NK-92 (cell line): ENCODE data around the gene ITM2C.

Experiments
- DNase-seq: peaks from one replicate; lab custom pipeline; 2025; ENCODE audit not compliant: unreplicated experiment; lab: John Stamatoyannopoulos, UW

ITM2C gene

DNA sequence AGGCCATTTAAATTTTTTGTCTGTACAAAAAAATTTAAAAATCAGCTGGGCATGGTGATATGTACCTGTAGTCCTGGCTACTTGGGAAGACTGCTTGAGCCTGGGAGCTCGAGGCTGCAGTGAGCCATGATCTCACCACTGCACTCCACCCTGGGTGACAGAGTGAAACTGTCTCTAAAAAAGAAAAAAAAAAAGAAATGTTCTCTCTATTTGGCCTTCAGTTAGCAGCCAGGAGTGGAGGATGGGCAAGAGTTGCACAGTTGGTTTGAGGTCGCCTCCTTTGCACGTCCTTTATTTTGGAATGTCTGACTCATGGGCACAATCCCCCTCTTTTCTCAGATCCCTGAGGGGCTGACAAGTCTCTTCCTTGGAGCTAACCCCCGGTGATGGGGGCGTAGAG, 26.3 kb downstream of the ITM2C start:
- no peak for DNase-seq

DNA sequence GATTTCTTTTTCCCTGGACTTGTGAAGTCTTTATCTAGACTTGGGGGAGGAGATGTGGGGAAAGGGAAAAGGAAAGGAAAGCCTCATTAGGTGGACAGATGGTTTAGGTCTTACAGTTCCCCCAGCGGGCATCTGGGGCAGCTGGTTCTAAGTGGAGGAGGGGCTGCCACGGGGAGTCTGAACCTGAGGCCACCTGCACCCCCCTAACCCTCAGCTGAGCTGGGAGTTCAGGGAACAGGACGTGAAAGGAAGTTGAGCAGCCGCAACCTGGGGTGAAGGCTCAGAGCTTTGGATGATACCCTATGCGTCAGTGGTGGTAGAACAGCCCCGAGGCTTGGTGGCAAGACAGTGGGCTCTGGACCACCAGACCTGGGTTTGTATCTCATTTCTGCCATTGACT, 26.8 kb downstream of the ITM2C start:
- DNase-seq, result no peak

DNA sequence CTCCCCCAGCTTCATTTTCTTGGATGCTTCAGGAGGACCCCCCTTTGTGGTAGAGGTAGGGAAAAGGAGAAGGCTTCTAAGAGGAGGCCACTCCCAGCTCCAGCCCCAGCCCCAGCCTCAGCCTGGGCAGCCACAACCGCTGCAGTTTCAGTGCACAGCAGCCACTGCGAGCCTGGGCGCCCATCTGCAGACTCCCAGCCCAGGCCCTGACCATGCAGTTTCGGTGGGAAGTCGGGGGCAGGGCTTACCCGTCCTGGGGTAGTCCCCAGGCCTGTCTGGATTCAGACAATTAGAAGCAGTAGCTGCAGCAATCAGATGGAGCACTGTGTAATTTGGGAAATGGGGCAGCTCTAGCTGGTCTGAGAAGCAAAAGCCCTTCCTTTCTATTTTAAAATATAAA, 28.6 kb downstream of the ITM2C start:
- no peak for DNase-seq

DNA sequence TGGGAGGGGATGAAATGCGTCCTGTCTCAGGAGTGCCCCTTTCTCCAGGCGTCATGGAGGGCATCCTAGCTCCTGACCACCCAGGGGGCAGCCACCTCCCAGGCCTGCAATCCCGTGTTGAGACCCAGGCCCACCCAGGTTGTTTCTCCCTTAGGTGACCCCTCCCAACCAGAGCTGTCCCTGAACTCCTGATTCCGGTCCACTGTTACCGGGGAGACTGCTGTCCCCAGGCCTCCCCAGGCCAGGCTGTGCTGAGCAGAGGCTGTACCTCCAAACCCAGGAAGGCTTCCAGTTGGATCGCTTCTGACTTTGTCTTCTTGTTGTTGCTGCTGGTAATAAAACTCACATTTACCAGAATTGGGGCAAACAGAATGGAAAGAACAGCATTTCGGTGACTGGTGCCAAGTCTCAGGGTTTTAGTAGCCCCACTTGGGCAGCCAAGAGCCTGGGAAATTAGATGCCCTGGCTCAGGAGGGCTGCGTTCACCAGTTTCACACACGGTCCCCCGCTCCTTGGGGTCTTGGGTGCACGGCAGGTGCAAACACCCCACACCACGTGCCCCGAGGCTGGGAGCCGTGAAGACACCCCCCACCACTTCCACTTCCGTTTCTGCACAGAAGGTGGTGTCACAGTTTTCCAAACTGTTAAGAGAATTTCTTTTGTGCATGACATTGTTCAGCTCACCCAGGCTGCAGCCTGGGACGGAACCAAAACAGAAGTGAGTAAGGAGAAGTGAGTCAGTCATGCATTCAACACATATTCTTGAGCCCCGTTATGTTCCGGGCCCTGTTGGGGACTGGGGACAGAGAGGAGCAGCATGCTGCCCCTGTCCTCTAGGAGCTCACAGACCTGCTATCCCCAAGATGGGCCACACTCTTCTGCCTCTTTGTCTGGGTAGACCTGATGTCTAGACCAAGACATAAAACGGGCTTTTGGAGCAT, 29.4 kb downstream of the ITM2C start:
- DNase-seq, result no peak

DNA sequence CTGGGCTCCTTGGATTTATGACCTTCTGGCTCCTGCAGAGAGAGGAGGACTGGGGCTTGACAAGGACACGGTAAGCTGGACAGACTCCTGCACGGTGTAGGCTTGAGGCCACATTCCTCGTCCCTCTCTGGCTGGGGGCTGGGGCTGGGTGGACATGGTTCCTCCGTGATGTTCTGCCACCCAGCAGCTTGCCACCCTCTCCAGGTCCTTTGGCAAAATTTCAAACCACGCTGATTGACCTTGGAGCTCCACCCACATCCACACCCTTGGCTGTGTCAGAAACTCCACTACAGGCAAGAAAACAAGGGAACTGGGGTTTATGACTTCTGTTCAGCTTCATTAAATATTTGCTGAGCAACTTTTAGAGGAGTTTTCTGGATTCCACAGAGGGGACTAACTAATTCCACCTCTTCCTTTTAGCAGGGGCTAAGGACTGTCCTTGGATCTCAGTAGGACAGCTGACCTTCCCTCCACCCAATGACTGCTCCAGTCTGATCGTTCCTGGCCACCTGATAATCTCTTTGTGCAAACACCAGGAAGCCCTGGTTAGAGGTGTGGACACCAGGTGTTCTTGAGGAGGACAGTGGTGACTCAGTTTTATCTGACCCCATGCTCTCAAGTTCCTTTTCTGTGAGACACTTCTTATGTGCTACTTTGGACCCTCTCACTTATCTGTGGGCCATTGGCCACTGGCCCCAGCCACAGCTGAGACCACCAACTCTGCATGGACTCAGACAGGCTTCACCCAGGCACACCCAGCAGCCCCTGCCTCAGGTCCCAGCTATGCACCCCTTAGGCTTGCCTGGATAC, 31.0 kb downstream of the ITM2C start:
- no peak for DNase-seq

DNA sequence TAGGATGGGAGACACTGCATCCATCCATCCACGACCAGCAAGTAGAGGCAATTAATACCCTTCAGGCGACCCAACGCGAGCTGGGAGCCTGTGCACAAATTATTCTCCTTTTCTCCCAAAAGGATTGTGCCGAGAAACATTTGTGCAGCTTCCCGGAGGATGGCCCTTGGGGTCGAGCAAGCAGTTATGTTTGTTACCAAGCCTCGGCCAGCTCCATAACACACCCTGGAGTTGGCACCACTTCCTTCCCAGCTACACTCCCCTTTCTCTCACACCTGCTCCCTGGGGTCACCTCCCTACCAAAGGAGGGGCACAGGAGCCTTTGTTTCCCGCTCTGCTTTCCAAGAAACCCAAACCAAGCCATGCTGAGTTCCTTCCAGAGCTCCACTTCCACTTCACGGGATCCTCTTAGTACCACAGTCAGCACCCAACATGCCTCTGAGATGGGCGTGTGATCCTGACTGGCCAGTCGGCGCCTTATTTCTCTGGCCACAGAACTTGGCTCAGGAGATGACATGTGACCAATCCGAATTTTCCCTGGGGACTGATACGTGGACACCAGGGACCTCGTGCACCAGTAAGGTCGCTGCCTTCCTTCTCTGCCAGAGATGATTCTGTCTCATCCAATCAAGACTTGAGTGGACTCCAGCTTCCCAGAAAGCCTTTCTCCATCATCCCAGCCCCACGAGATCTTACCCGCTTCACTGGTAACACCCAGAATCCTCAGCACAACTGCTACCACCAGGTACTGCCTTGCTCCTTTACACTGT, 31.8 kb downstream of the ITM2C start:
- no peak for DNase-seq

DNA sequence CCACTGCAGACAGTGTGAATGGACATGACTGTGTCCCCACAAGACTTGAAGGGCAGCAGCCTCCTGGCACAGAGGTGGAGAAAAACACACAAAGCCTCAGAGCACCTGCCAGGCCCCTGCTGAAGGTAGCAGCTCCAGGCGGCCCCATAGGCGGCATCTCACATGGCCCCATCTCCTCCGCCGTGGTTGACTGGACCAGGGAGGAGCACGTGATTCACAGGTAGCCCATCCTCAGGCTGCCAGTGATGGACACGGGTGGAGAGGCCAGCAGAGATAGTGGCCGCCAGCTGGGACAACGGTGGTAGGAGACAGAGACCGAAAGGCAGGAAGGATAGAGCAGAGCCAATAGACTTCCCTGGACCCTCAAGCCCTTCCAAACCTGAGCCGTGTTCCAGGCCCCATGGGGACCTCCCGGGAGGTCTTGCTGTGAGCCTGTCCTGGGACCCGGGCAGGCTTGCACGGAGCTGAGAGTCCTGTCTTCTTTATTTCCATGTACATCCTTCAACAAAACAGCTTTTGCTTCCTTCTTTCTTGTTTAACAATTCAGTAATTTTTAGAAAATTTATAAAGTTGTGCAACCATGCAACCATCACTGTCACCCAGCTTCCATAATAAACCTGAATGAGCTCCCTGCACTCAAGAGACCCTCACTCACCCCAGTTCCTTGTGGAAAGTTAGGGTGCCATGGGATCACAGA, 33.4 kb downstream of the ITM2C start:
- DNase-seq, result no peak

DNA sequence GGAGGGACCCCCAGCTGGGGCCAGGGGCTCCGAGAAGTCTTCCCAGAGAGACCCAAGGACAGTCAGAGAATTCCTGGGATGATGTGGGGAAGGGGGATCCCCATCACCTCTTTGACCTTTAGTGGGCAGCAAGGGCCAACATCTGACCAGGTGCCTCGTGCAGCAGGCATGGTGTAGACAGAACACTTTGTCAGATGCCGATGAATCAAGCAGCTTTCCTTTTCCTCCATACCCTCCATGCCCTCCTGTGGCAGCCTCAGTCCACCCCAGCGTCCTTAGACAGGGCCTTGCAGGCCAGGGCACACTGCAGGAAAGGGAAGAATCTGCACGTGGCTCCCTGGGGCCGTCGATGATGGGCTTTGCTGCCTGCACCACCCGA, 34.0 kb downstream of the ITM2C start:
- no peak for DNase-seq

DNA sequence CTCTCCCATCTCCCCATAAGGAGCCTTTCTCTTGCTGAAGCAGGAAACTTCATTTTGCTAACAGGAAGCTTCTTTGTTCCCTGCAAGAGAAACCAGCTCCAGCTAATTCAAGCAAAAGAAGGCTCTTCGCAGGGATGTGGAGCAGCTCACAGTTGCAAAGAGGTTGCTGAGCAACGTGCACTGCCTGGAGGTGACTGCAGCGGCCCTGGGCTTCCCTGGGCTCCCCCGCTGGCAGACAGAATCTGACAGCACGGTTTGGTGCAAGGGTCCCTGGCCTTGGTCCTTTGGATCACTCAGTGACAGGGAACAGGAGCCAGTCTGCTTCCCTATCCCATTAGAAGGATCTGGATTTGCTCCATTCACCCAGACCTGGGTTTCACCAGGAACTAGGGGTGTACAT, 34.5 kb downstream of the ITM2C start:
- no peak for DNase-seq

DNA sequence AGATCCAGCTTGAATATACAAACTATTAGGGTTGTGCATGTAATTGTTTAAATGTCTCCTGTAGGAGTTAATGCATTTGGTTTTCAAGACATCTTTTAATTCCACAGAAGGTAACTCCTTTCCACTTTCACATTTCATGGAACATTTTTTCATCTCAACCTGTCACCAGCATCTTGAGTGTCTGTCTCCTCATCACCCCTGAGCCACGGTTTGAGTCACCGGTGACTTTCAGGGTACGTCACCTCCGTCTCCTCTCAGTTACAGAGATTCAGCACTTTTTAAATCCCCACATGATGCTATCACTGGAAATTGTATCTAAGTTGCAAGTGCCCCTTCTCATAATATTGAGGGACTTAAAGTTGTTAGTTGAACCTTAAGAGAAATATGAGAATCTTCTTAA, 35.0 kb downstream of the ITM2C start:
- no peak for DNase-seq

DNA sequence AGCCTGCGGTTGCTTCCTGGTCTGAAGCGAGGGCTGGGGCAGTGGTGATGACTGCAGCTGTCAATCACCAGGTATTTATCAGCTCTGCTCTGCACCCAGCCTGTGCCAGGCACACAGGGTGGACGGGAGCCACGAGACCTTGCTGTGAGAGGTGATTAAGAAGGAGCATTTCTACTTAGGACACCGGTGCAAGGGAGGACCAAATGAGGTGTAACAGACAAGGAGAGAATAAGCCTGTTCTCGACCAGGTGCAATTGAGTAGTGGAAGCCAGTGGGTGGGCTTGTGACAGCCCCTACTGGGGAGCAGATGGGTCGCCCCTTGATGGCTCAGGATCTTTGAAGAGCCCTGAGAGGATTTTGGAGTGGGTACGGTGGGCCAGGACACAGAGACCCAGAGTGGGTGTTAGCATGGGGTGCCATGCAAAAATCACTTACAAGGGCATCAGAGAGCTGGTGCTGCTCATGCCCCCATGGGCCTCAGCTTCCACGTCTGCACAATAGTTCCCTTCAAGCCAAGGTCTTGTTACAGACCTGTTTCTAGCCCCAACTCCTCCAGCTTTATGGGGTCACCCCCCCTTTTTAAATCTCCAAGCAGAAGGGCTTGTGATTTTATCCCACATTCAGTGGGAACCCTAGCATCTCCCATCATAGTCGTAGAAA, 35.7 kb downstream of the ITM2C start:
- DNase-seq, result no peak

DNA sequence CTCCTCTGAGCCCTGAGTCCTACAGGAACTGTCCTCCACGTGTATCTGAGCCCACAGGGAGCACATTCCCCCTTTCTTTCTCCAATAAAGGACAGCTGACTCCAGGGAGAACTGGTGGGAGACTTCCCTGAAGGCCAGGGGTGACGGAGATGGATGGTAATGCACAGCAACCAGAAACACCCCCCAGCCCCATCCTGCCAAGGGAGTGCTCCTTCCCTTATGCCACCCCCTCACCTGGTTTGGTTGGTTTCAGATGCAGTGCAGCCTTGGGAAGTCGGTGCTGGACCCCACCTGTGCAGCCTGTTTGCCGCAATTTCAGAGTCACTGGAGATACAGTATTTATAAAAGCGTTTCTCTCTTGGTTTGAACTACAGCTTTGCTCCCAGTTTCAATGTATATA, 36.3 kb downstream of the ITM2C start:
- DNase-seq, result no peak

DNA sequence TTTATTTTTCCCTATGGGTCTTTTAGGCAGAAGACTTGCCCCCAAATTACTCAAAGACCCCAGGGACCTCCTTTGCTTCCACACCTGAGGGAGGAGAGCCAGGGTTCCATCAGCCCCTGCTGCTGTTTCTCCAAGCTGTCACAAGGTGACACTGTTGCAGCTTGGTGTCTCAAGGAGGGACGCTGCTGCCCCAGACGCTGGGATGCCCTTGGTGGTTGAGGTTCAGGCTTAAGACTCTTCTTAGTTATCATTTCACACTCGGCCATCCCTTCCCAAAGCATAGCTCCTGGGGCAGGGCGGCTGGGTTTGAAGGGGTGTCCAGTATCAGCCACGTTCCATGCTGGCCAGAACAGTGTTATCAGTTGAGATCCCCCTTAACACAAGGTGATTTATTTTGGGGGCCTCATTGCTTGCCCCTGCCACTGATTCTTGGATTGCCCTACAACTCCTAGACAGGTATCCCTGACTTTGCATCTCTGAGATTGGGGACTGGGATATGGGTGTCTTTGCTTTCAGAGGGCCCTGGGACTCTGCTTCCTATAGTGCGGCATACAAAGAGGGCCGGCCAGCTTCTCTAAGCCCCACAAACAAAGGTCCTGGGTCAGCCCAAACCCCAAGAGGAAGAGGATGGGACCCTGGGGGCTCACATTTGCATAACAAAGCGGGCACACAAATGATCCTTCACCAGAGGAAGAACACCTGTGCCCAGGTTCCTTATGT, 37.6 kb downstream of the ITM2C start:
- DNase-seq, result no peak

DNA sequence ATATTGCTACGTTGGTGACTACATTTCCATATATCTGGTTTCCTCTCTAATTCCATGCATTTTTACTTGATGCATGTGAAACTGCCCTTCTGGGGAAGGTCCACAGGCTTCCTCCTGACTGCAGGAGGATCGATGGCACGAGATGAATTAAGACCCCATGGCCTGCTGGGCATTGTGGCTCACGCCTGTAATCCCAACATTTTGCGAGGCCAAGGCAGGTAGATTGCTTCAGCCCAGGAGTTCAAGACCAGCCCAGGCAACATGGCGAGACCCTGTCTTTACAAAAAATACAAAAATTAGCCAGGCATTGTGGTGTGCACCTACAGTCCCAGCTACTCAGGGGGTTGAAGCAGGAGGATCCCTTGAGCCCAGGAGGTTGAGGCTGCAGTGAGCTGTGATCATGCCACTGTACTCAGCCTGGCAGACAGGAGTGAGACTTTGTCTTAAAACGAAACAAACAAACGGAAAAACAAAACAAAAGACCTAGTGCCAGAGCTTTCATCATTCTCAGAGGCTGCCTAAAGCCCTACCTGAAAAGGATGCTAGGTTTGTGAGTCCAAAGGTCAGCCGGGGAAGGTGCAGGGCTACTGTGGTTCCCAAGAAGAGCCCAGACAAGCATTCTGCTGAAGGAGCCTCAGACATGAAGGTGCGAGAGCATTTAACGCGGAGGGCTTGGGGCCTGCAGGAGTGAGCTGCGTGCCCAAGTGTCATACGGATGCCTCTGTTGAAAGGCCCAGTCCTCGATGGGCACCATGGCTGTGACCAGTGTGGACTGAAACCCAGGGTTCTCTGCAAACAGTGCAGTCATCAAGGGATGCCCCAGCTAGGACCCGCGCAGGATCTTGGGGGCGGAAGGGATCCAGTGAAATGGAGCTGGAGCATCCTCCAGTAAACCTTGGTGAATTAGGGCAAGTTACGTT, 38.7 kb downstream of the ITM2C start:
- no peak for DNase-seq

DNA sequence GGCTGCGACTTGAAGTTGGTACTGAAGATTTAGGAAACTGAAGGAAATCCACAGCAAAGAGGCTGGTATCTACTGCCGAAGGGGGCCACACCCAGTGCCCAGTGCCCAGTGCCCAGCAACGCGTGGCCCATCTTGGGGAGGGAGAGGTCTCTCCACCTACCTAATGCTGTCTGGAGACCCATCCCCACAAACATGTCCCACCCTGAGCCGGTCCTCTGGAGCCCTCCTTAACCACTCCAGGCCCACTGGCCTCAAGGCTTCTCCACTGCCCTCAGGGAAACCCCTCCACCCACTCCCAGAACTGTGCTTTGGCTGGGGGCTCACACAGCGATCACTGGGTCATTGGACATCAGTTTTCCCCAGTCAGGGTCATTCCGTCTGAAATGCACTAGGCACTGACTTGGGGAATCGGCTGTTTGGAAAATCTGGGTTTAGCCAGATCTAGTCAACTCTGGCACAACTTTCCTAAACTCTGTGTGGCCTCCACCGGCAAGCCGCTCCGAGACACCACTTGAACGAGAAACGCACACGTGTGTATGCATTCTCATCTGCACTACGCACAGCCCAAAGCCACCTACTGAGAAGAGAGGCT, 40.2 kb downstream of the ITM2C start:
- DNase-seq, result no peak

DNA sequence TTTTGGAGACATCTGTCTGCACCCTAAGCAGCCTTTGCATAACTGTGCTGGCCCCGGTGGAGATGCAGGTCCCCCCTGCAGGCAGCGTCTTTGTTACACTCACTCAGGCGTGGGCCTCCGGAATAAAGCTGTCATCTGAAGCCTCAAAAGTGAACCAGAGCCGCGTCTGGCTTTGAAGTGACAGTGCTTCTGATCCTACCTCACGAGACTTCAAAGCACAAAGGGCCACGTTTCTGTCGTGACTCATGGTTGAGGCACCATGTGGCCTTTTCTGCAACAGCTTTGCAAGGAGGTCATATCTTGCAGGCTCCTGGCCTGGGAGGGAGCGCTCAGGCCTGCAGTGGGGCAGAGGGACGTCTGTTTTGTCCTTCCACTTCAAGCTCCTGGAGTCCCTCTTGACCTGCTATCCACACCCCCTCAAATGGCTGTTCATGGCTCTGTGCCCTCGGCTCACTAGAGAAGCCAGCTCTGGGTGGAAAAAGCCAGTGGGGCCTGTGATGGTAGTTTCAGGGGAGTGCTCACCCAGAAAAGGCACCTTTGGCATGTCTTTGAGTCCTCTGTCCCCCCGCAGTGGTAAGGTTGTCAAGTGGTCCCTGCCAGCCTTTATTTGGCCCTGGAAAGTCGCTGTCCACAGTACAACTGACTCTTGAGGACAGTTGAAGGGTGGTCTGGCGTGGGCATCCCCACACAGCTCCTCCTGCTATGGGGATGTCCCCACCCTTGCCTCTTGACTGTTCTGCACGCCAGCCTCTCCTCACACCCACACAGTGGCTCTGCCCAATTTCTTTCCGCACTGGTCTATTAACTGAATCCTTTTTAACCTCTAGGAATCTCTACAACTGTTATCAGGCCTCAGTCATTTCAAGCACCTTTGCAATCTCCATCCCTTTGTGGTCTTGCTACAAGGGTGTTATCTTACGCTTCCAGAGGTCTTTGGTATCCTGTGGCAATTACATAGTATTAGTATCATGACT, 41.0 kb downstream of the ITM2C start:
- no peak for DNase-seq
